ENCODE measurements around the gene GNPTG.

The GNPTG gene

DNA sequence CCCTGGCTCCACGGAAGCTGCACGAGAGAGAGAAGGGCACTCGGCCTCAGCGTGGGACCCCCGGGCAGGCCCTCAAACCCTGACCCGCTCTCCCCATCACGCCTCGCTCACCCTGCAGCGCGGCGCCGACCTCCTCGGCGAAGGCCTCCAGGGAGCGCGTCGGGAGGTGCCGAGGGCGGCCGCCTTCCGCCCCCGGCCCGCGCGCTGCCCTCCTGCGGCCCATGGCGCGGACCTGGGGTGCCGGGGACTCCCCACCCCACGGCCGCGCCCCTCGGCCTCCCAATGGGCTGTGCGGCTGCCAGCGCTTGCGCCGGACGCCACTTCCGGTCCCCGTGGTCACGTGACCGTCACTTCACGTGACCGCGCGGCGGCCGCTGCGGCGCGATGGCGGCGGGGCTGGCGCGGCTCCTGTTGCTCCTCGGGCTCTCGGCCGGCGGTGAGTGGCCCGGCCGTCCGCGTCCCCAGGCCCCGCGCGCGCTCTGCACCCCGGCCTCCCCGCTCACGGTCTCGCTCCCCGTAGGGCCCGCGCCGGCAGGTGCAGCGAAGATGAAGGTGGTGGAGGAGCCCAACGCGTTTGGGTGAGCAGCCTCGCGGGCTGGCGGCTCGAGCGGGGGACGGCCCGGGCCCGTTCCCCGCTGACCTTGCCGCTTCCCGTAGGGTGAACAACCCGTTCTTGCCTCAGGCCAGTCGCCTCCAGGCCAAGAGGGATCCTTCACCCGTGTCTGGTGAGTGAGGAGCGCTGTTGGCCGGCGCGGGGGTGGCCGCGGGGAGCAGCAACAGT lies at the start of gene GNPTG, which contains the start of gene TSR3:
Gene GNPTG, plus strand, starts transcription at position 350 of the 781 bp plus-strand sequence. Its CDS starts 35 bp downstream, at position 385.
Gene TSR3, minus strand, starts transcription at position 297 of the 781 bp plus-strand sequence. Its CDS starts 74 bp downstream, at position 223.
- H3K4me3 ChIP-seq = peak within 1 kb of the TSS; percentile 70 to 99 (median 95)
- peak within 1 kb of the TSS; percentile 16 to 94 (median 83) for H3K27ac ChIP-seq

DNA sequence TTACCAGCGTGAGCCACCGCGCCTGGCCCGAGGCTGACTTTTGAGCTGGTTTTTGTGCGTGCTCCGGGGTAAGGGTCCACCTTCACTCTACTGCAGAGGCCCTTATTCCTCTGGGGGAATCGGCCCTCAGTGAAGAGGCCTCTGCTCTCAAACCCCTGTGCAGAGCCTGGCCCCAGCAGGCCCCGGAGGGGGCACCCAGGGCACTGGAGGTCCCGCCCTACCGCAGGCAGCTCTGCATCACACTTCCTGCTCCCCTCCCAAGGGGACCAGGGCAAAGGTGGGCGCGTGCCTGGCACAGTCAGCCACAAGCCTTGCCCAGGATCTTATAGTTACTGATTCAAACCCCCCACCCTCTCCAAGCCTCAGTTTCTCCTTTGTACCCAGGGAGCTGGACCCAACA lies 45.9 kb upstream of the GNPTG start:
- no peak overlapping the region for H3K27ac ChIP-seq
- H3K4me3 ChIP-seq = no peak overlapping the region

DNA sequence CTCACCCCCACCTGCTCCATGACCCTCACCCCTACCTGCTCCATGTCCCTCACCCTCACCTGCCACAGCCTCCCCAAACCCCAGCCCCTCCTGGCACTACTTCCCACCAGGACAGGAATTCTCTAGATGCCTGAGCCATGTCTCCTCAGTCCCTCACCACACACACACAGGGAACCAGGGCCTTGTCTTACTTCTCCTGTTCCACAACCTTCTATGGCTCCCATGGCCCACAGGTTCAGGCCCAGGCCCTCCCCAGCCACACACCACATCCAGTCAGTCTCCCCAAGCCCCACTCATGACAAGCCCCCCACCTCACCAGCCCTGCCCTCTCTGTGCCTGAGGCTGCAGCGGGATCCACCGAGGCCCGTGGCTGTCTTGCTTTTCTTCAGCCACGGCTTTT lies 45.4 kb upstream of the GNPTG start:
- Histone ChIP-seq H3K4me3 (no peak overlapping the region), H3K27ac (no peak overlapping the region)

DNA sequence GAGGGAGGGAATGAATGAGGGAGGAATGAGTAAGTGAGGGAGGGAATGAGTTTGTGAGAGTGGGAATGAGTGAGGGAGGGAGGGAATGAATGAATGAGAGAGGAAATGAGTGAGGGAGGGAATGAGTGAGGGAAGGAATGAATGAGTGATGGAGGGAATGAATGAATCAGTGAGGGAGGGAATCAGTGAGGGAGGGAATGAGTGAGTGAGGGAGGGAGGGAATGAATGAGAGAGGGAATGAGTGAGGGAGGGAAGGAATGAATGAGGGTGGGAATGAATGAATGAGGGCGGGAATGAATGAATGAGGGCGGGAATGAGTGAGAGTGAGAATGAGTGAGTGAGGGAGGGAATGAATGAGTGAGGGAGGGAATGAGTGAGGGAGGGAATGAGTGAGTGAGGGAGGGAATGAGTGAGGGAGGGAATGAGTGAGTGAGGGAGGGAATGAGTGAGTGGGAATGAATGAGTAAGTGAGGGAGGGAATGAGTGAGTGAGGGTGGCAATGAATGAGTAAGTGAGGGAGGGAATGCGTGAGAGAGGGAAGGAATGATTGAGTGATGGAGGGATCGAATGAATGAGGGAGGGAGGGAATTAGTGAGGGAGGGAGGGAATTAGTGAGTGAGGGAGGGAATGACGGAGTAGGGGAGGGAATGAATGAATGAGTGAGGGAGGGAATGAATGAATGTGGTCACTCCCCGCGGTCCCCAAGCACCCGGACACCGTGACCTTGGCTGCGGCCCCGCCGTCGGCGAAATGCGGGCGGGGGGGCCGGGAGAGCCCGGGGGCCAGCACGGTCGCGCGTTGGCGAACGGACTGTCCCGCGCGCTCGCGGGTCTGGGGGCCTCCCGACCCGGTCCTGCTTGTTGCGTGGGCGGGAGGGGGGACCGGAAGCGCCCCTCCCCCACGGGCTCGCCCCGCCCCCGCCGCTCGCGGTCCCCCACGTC lies 43.4 kb upstream of the GNPTG start:
- peak overlapping the region; percentile 90 to 100 (median 100) for H3K27ac ChIP-seq

DNA sequence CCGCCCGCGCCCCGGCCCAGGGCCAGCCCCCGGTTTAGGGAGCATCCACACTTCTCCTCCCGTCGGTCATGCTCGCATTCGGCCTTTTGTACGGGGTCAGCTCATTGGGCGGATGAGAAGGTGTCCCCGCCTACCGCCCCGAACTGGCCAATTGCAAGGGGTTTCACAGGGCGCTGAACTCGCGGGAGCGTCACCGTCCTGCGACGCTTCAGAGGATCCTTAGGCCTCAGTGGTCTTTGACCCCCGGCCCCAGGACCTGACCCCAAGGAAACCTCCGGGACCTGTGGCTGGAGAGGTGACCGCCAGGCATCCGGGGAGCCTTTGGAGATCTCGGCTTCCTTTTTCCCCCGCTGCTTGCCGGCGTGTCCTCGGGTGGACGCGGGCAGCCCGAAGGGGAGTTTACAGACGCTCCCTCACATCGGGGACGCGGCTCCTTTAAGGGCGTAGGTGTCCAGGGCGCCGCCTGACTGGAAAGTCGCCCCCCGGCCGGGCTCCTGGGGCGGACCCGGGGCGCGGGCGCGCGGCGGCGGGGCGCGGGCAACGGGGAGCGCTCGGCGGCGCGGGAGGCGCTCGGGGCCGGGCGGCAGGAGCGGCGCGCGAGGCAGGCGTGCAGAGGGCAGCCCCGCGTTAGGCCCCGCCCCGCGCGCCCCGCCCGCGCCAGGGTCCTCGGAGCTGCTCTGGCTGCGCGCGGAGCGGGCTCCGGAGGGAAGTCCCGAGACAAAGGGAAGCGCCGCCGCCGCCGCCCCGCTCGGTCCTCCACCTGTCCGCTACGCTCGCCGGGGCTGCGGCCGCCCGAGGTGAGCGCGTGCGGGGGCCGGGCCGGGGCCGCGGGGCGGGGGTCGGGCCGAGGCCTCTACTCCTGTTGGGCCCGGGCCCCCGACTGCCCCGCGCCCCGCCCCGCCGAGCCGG lies 42.5 kb upstream of the GNPTG start, which contains the start of gene UBE2I:
Gene UBE2I, plus strand, starts transcription at position 660 of the 909 bp plus-strand sequence. CDS start 4,395 bp downstream, outside the sequence.
- H3K4me3 ChIP-seq = peak within 1 kb of the TSS; percentile 46 to 86 (median 80)
- peak within 1 kb of the TSS; percentile 90 to 100 (median 100) for H3K27ac ChIP-seq

More for the DNA sequence above, 43.4 kb upstream of the GNPTG start:
- H3K4me3 ChIP-seq = peak overlapping the region; percentile 42 to 86 (median 59)

DNA sequence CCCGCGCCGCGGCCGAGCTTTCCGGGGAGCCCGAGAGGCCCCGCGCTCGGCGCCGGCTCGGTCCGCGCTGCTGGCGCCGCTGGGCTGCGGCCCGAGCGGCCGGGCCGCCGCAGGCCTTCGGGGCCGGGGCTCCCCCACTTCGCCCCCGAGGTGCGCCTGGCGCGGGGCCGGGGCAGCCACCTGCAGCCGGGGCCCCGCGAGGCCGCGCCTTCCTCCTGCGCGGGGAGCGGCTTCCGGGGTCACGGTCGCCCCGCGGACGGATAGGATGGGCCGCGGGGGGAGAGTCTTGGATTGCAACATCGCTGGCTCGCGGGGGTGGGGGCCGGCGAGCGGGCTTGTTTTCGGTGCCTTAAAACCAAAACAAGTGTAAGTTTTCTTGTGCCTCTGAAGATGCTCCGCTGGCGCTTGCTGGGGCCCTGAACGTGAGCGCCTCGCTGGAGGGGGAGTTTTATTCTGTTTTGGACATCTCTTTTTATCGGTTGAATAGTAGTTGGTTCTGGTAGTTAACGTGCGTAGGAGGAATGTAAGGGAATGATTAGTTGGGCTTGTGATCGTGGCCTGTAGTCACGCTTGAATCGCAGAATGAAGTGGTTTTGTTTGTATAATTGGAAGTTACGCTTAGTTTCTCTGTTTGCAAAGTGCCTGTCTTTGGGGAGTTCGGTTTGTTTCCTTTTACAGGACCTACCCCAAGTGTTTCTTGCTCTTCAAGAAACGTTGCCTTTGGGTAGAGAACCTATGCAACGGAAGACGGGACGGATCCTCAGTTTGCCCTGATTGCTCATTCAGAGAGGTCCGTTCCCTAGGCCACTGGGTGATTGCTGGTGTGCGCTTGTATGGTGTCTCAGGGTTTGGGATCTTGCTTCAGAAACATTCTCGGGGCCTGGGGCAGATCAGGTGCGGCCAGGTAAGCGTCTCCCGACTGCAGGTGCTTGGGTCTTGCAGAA lies 41.6 kb upstream of the GNPTG start:
- H3K4me3 ChIP-seq = peak overlapping the region; percentile 46 to 86 (median 80)
- peak overlapping the region in 20 of 21 experiments; percentile 54 to 100 (median 84) for H3K27ac ChIP-seq

DNA sequence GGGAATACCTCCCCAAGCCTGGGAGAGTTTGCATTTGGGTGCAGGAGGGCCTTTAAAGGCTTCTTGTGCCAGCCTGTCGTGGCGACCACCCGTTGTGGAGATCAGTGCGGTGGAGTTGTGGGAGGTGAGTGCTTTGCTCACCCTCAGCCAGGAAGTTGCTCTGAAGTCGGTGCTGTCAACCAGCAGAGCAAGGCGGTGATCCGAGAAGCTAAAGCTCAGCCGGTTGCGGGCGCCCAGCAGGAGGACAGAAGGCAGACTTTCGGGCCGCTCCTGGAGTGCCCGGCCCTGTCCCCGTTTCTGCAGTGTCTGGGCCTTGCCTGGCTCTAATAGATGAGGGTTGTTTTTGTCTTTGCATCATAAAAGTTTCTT lies 40.9 kb upstream of the GNPTG start:
- H3K4me3 ChIP-seq = peak overlapping the region; percentile 46 to 86 (median 80)
- peak overlapping the region in 17 of 21 experiments; percentile 39 to 100 (median 83) for H3K27ac ChIP-seq

DNA sequence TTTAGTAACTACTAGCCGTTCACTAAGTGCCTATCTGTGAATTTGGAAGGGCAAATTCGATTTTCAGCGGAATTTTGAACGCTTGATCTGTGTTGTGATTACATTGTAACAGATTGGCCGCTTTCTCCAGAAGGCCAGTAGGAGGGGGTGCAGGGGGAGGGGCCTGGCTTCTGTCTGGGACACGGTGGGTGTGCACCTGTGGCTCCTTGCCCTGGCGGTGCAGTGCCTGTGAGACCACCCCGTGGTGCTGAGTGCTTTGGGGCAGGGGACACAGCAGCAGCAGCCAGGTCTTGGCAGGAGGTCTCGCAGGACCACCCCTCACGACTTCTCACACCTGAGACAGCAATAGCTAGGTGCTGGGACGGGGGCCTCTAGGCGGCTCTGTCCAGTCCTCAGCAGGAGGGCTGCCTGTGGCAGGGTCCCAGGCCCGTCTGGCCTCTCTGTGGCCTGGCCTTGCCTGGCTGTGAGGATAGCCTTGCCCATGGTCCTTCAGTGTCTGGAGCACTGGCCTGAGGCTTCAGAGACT lies 40.5 kb upstream of the GNPTG start:
- Histone ChIP-seq H3K27ac (peak overlapping the region in 15 of 21 experiments; percentile 39 to 100 (median 81)), H3K4me3 (peak overlapping the region; percentile 46 to 86 (median 80))

DNA sequence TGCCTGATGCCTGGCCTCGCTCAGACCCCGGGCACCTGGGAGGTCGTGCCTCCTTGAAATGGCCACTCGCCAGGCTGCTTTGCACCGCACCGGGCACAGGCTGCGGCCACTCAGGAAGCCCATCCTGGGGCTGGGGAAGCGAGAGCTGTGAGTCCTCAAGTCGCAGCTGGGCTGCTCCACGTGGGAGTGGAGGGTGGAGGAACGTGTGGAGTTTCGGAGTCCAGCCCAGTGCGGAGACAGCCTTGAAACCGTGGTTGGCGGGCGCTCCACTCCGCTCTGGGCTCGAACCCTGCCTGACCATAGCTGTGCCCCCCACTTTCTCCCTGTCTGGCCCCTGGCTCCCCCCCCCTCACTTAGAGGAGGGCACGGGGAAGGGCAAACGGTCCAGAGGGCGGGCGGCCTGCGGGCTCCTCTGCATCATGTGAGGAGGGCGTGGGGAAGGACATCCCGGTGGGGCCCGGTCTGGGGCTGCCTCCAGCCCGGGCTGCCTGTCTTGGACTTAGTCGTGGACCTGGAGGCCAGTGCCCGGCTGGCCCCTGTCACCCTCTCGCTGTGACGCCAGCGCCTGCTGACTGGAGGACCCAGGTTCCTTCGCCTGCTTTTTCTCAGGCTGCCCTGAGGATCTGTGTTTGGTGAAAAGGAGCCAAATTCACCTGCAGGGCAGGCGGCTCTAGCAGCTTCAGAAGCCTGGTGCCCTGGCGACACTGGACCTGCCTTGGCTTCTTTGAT lies 39.8 kb upstream of the GNPTG start:
- Histone ChIP-seq H3K27ac (peak overlapping the region in 11 of 21 experiments; percentile 4 to 100 (median 54)), H3K4me3 (peak overlapping the region; percentile 46 to 86 (median 80))

DNA sequence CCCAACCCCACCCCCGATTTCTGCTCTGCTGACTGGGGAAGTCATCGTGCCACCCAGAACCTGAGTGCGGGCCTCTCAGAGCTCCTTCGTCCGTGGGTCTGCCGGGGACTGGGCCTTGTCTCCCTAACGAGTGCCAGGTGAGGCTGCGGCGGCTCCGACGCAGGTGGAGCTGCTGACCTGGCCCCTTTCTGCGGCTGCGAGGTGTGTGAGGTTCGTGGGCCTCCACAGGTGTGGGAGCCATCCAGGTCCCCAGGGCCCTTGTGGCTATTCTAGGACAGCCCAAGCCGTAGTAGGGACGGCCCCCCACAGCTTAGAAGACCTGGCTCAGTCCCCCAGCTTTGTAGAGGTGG lies 39.3 kb upstream of the GNPTG start:
- Histone ChIP-seq H3K4me3 (peak overlapping the region in 2 of 7 experiments; percentile 80 to 86), H3K27ac (peak overlapping the region in 6 of 21 experiments; percentile 4 to 100 (median 64))

DNA sequence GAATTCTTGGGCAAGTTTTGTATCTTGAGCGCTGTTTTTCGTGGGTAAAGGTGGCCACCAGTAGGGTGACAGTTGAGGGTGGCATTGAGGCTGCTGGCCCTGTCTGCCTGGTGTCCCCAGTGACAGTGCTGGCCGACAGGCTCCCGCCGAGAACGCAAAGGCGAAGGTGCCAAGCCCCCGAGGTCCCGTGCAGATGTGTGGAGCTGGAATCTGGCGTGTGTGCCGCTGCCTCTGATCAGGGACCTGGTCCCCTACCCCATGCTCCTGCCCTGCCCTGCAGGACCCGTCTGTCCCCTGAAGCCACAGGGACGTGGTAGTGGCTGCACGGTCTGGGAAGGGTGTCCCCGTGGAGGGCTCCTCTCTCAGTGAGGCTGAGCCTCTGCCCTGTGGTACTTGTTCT lies 38.8 kb upstream of the GNPTG start:
- H3K4me3 ChIP-seq = no peak overlapping the region
- no peak overlapping the region for H3K27ac ChIP-seq

DNA sequence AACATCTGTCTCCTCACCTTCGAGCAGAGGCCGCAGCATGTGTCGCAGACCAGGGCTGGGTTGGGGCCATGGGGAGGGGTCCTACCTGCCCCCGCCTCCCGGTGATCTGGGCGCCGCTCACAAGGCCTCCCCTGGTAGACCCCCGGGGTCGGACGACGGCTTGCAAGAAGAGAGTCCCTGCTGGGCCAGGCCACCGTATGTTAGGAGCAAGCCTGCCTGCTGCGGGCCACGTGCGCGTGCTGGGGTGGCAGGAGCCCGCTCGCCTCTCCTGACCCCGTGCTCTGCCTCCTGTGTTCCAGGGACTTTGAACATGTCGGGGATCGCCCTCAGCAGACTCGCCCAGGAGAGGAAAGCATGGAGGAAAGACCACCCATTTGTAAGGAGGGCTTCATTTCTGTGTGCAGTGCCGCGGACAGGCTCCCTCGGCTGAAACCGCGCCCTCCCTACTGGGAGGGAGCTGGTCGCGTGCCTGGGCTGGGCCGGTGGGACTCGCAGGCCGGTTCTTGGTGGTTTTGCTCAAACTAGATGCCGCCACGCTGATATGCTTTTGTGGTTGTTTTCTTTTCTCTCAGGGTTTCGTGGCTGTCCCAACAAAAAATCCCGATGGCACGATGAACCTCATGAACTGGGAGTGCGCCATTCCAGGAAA lies 37.9 kb upstream of the GNPTG start:
- no peak overlapping the region for H3K27ac ChIP-seq
- no peak overlapping the region for H3K4me3 ChIP-seq

DNA sequence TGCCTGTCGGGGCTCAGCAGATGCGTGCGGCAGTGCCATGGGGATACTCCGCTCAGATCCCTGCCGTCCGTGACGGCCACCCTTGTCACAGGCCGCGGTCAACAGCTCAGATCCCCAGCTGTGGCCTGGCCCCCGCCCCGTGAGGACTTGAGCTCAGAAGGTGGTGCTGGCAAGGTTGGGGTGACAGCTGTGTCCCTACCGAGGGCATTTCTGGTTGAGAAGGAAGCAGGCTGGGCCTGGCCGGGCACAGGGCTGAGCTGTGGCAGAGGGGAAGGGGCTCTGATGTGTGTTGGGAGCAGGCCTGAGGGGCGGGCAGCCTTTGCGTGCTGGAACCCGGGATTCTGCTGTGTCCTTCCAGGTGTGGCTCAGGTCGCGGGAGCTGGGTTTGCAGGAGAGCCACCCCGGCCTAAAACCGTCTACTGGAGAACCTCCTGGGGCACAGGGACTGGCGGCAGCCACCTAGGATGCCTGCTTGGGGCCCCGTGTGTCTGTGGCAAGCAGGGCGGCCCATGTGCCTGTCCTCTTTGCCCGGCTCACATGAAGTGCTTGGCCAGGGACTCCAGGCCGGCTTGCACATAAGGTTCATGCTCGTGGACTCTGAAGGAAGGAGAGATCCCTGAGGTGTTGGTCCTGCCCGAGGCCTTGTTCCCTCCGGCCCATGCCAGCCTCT lies 37.2 kb upstream of the GNPTG start:
- no peak overlapping the region for H3K4me3 ChIP-seq
- H3K27ac ChIP-seq = no peak overlapping the region

DNA sequence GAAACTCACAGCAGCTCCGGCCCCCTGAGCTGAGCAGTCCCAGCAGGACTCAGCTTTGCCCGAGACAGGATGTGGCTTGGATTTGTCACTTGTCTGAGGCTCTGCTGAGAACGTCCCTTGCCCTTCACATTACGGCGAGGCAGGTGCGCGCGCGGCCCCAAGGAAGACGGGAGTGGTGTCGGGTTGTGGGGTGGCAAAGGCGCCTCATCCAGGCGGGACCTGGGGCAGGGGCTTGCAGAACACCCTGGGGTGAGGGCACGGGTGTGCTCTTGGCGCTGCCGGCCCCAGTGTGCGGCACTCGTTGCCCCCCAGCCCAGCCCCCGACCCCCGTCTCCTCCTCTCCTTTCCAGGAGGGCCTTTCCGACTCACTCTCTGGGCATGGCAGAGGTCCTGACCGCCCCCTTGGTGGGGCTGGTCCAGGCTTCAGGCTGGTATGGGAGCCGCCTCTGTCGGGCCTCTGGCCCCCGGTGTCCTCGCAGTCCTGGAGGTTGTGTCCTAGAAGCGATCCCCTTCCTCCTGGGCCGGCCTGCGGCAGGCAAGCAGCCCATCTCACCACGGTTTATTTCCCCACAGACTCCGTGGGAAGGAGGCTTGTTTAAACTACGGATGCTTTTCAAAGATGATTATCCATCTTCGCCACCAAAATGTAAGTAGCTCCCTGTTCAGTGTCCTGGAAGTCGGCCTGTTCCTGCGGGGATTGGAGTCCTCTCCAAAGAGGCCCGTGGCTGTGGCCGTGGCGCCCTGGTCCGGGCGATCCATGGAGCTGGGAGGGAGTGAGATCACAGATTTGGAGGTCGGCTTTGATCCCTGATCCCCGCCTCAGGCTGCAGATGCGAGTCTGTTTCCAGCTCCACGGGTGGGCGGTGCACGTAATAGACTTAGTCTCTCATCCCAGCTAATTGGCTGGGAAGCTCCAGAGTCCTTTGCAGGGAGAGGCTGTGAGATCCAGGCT lies 36.4 kb upstream of the GNPTG start:
- Histone ChIP-seq H3K4me3 (no peak overlapping the region), H3K27ac (no peak overlapping the region)

DNA sequence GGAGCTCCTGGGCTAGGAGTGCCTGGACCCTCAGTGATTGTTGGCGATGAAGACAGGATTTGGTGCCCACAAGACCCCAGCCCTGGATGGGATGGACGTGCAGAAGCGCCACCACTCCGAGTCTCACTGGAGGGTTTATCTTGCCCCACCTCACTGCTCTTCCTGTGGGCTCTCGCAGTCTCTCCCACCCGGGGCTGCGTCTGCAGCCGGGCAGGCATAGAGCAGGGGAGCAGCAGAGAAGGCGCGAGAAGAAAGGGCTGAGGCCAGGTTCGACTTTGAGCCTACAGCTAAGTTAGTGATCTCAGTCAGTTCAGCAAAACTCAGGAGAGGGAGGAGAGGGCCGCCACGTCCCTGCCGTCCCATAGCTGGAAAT lies 35.7 kb upstream of the GNPTG start:
- Histone ChIP-seq H3K4me3 (no peak overlapping the region), H3K27ac (no peak overlapping the region)

Data from skin epidermis (tissue), 12 donors.